HL-60 (cell line): ENCODE measurements around the gene STXBP2.

Experiments
- DNase-seq, 2 experiments: peaks; one replicate each; pipeline ENCODE4 v3.0.0-alpha.2; 2010 to 2020; ENCODE audit warnings: low read depth in 1 of 2, low spot score in 1 of 2
- H3K27ac ChIP-seq: fragments of 250-450 bp; sonication (Bioruptor Pico); replicated peaks from 2 replicates; pipeline ENCODE4 v1.5.1; 2020; ENCODE audit warnings: mild to moderate bottlenecking, moderate library complexity
- H3K27me3 ChIP-seq: fragments of 250-450 bp; sonication (Bioruptor Pico); 2 replicates; pipeline ENCODE4 v1.5.1; 2021; ENCODE audit warnings: mild to moderate bottlenecking, moderate library complexity; ENCODE audit not compliant: insufficient read depth, poor library complexity, severe bottlenecking
- H3K4me3 ChIP-seq: replicated peaks from 2 replicates; pipeline ENCODE4 v1.5.1; 2011; ENCODE audit warnings: mild to moderate bottlenecking, control low read depth, low read length; ENCODE audit not compliant: insufficient read depth
- GABPA ChIP-seq: IDR thresholded peaks from 2 replicates; pipeline ENCODE4 v1.6.1; 2012; ENCODE audit warnings: low read depth
- POLR2AphosphoS5 ChIP-seq: IDR thresholded peaks from 2 replicates; pipeline ENCODE4 v1.6.1; 2012; ENCODE audit warnings: low read depth
- REST ChIP-seq: IDR thresholded peaks from 2 replicates; pipeline ENCODE4 v1.6.1; 2012; ENCODE audit warnings: low read depth; ENCODE audit not compliant: insufficient replicate concordance
- SPI1 ChIP-seq: IDR thresholded peaks from 2 replicates; pipeline ENCODE4 v1.6.1; 2012; ENCODE audit warnings: low read depth, mild to moderate bottlenecking, borderline replicate concordance
- TF ChIP-seq, protein P1 (sequence below): IDR thresholded peaks from one replicate; pipeline ENCODE4 v1.5.1; 2011; ENCODE audit warnings: low read length, control low read depth, inconsistent platforms; ENCODE audit not compliant: insufficient read depth

Gene STXBP2

DNA sequence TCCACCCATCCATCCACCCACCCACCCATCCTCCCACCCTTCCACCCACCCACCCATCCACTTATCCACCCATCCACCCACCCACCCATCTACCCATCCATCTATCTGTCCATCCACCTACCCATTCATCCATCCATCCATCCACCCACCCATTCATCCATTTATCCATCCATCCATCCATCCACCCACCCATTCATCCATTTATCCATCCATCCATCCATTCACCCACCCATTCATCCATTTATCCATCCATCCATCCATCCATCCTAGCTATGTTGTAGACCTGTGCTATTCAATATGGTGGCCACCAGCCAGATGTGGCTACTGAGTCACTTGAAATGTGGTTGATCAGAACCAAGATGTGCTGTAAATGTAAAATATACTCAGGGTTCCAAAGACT, 36.2 kb upstream of the STXBP2 start:
- Histone ChIP-seq H3K27me3 (peaks cover 18% of the 10 kb centered on the region), H3K27ac (no peak overlapping the region), H3K4me3 (no peak overlapping the region)
- TF ChIP-seq, protein P1, sequence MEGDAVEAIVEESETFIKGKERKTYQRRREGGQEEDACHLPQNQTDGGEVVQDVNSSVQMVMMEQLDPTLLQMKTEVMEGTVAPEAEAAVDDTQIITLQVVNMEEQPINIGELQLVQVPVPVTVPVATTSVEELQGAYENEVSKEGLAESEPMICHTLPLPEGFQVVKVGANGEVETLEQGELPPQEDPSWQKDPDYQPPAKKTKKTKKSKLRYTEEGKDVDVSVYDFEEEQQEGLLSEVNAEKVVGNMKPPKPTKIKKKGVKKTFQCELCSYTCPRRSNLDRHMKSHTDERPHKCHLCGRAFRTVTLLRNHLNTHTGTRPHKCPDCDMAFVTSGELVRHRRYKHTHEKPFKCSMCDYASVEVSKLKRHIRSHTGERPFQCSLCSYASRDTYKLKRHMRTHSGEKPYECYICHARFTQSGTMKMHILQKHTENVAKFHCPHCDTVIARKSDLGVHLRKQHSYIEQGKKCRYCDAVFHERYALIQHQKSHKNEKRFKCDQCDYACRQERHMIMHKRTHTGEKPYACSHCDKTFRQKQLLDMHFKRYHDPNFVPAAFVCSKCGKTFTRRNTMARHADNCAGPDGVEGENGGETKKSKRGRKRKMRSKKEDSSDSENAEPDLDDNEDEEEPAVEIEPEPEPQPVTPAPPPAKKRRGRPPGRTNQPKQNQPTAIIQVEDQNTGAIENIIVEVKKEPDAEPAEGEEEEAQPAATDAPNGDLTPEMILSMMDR, result no peak
- TF ChIP-seq POLR2AphosphoS5 (no peak), REST (no peak), SPI1 (no peak), GABPA (no peak)
- DNase-seq, result no peak

- TF ChIP-seq, protein P1, result no peak
- no peak for TF ChIP-seq GABPA
- no peak for TF ChIP-seq SPI1
- TF ChIP-seq REST, result no peak
- no peak for TF ChIP-seq POLR2AphosphoS5
- no peak for DNase-seq
- no peak overlapping the region for H3K27ac ChIP-seq
- peaks cover 10% of the 10 kb centered on the region for H3K27me3 ChIP-seq
- no peak overlapping the region for H3K4me3 ChIP-seq
Measured at GRCh38 chr19:7602240-7602934, 34.5 kb upstream of the STXBP2 start.

DNA sequence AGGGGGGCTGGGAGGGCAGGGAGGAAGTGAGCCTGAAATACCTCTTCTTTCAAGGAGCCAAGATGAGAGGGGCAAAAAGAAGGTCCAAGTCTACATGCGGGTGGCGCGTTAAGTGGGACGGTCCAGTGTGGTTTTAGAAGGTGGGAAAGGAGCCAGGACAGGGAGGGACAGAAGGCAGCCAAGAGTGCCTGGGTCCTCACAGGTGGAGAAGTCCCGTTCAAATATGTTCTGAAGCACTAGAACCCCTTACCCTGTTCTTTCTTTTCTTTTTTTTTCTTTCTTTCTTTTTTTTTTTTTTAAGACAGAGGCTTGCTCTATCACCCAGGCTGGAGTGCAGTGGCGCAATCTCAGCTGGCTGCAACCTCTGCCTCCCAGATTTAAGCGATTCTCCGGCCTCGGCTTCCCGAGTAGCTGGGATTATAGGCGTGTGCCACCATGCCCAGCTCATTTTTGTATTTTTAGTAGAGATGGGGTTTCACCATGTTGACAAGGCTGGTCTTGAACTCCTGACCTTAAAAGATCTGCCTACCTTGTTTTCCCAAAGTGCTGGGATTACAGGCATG, 33.9 kb upstream of the STXBP2 start:
- Histone ChIP-seq H3K27me3 (peaks cover 6% of the 10 kb centered on the region), H3K4me3 (no peak overlapping the region), H3K27ac (no peak overlapping the region)
- no peak for DNase-seq
- no peak for TF ChIP-seq REST
- no peak for TF ChIP-seq SPI1
